GM21576 (cell line): ENCODE results near the gene KRTAP4-6.
"Not testable (repeated sequence)": the region's sequence is repeated elsewhere in the genome, so short reads cannot be mapped to it uniquely, and the experiment has no call there.

Experiments used
- ATAC-seq: cut with Tn5 transposase; IDR thresholded peaks from one replicate; pipeline ENCODE4 v1.9.1; 2021; ENCODE audit warnings: mild to moderate bottlenecking, moderate library complexity; ENCODE audit not compliant: unreplicated experiment

The KRTAP4-6 gene

DNA sequence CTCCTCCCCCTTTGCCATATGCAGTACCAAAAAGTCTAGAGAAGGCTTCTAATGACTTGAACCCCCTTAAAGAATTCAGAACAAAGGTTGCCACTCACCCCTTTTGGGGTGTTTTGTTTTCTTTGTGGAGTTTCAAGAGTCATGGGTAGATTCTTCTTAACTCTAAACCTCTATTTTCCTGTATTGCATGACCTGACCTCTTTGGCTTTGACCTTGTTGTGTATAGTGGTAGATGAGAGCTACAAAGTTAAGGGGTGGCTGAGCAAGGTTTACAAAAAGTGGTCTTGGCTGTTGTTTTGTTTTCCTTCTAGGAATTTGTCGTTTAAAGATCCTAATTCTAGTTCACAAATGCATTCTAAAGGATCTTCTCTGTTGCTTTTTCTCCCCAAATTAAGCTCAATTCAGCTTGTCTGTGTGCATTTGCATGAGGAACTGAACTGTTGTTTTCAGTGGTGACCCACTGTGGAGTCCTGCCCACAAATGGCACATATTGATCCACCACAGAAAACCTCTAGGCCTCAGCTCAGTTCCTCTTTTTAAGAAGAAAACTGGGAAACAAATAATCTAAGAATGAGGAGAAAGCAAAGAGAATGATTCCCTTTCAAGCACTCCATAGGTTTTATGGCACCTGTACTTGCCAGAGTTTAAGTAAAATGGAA is 31.5 kb downstream of the KRTAP4-6 start:
- not testable (repeated sequence) for ATAC-seq

GRCh38 chr17:41107941-41108450 is 32.3 kb downstream of the KRTAP4-6 start:
- no peak for ATAC-seq

- ATAC-seq = not testable (repeated sequence)
Measured at GRCh38 chr17:41105347-41105746, 35.0 kb downstream of the KRTAP4-6 start, which contains the start of gene KRTAP4-9. Gene KRTAP4-9, plus strand, starts transcription at chr17:41105389. Its CDS starts 0 bp downstream, at chr17:41105389.

DNA sequence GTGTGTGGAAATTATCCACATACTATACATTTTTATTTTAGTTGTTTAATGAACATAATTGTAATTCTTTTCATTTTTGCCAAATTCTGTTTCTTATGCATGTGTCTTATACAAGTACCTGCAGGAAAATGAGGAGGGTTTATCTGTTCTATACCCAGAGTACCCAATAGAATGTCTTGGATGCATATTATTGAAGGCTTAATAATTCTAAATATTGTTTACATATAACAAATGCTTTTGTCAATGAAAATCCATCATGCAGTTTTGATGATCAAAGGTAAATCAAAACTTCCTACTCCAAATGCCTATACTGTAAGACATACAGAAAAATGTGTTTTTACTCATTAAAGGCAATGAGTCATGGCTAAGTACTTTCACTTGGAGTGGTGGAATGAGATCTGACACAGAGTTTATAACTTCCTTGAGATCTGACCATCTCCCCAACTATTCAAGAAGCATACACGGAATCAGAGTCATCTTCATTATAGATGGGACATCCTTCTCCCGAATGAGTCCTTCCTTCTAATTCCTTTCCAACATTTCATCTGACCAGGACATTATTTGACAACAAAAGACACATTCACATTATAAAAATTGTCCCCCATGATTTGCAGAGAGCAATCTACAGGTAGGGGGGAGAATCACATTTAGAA is 35.8 kb downstream of the KRTAP4-6 start:
- ATAC-seq = not testable (repeated sequence)

DNA sequence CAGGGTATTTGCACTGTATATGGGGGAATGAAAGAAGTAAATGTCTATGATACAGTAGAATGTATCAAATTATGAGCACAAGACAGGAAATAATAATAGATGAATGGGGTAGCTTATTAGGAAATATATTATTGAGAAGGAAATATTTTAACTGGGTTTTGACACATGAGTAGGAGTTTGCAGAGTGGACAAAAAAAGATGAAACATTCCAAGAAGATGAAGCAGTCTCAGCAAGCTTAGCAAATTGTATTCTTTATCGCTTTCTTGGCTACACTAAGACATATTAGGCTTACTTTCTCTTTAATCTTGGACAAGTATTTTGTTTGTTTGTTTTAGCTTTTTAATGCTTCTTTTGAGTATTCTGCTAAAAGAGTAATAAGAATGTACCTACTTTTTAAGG is 36.4 kb downstream of the KRTAP4-6 start:
- ATAC-seq = no peak

GRCh38 chr17:41101586-41102259 is 38.6 kb downstream of the KRTAP4-6 start, which contains the start of gene KRTAP4-16:
Gene KRTAP4-16, minus strand, starts transcription at chr17:41102209. Its CDS starts 0 bp downstream, at chr17:41102209.
- ATAC-seq = no peak

- ATAC-seq = not testable (repeated sequence)
Measured at GRCh38 chr17:41099682-41100480, 40.5 kb downstream of the KRTAP4-6 start.

DNA sequence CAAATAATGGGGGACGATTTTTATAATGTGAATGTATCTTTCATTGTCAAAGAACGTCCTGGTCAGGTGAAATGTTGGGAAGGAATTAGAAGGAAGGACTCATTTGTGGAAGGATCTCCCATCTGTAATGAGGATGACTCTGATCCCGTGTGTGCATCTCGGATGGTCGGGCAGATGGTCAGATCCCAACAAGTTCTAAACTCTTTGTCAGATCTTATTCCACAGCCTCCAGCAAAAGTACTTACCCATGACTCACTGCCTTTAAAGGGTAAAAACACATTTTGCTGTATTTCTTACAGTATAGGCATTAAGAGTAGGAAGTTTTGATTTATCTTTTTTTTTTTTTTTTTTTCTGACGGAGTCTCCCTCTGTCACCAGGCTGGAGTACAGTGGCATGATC is 41.9 kb downstream of the KRTAP4-6 start:
- ATAC-seq = no peak

DNA sequence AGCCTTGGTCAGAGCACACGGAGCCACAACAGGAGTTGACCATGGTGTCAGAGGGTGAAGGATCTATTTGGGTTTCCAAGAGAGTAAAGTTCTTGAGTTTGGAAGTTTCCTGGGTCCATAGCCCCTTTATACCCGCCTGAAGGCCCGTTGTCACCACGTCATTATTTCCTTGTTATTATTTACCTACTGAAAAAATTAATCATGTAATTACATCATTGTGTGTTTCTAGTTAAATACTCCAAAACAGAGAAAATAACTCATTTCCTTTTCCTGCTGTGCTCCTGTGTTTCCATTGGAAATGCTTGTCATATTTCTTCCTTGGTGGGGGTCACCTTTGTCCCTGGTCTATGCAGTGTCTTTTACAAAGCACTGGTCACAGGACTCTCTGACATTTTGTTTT is 42.3 kb downstream of the KRTAP4-6 start, which contains the start of gene KRTAP4-8:
KRTAP4-8 (minus strand) TSS at position 101 of the 400 bp plus-strand sequence; CDS start at position 43, 58 bp downstream.
- ATAC-seq = no peak

GRCh38 chr17:41096055-41096454 is 44.3 kb downstream of the KRTAP4-6 start:
- no peak for ATAC-seq
